ENCODE data around the gene EFHD1.

DNA sequence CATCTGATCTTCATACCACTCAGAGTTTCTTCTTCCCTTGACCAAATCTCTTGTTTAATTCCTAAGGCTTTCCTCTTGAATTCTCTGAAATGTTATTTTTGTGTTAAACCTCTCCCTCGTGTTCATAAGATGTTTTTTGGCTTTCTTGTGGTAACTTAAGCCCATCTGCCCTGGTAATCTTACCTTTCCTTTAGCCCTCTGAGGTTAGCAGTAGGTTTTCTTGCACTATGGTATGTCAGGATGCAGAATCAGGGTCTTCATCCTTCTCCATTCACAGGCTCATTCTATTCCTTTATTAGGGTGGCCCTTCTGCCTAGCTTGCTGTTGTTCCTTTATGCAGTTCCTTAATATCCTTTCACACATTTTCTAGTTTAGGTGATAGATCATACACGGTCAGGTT is 87.9 kb downstream of the EFHD1 start:
- TF ChIP-seq, protein P1, sequence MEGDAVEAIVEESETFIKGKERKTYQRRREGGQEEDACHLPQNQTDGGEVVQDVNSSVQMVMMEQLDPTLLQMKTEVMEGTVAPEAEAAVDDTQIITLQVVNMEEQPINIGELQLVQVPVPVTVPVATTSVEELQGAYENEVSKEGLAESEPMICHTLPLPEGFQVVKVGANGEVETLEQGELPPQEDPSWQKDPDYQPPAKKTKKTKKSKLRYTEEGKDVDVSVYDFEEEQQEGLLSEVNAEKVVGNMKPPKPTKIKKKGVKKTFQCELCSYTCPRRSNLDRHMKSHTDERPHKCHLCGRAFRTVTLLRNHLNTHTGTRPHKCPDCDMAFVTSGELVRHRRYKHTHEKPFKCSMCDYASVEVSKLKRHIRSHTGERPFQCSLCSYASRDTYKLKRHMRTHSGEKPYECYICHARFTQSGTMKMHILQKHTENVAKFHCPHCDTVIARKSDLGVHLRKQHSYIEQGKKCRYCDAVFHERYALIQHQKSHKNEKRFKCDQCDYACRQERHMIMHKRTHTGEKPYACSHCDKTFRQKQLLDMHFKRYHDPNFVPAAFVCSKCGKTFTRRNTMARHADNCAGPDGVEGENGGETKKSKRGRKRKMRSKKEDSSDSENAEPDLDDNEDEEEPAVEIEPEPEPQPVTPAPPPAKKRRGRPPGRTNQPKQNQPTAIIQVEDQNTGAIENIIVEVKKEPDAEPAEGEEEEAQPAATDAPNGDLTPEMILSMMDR (IDR thresholded peaks at IDR 0.05; ENCODE audit: insufficient read depth, low read depth, low read length), result no peak
- TF ChIP-seq EZH2 (IDR thresholded peaks at IDR 0.05; ENCODE audit: insufficient read depth, low read length), result no peak

All from astrocyte (in vitro differentiated cells and primary cell).